Measurements from ENCODE around the gene WDR72.

DNA sequence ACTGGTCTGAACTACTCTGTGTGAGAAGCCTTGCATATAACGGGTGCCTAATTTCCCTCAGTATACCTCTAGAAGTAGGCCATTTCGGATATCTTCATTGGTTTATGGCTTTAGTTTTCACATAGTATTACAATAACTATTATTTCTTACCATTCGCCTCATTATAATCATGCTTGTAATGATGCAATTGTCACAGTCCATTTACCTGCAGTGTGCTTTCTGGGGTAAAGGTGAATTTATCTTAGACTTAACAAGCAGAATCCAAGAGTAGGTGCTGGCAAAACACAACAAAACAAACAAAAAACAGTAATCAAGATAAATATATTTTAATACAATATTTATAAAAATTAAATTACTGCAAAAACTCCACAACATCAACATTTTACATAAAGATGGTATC, 246.0 kb downstream of the WDR72 start:
- TF ChIP-seq, protein P1, sequence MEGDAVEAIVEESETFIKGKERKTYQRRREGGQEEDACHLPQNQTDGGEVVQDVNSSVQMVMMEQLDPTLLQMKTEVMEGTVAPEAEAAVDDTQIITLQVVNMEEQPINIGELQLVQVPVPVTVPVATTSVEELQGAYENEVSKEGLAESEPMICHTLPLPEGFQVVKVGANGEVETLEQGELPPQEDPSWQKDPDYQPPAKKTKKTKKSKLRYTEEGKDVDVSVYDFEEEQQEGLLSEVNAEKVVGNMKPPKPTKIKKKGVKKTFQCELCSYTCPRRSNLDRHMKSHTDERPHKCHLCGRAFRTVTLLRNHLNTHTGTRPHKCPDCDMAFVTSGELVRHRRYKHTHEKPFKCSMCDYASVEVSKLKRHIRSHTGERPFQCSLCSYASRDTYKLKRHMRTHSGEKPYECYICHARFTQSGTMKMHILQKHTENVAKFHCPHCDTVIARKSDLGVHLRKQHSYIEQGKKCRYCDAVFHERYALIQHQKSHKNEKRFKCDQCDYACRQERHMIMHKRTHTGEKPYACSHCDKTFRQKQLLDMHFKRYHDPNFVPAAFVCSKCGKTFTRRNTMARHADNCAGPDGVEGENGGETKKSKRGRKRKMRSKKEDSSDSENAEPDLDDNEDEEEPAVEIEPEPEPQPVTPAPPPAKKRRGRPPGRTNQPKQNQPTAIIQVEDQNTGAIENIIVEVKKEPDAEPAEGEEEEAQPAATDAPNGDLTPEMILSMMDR (IDR thresholded peaks at IDR 0.05; ENCODE audit: insufficient read depth, low read depth, low read length): no peak
- no peak for TF ChIP-seq EZH2 (IDR thresholded peaks at IDR 0.05; ENCODE audit: insufficient read depth, low read length)
